ENCODE measurements around the gene SDF2L1. TPM values are rescaled to one million over a fixed set of nuclear protein-coding genes. Genes with fewer than 3 reads are reported as not detected.
A peak's percentile ranks its signal among the peaks of the same experiment; 100 is the strongest.

Gene SDF2L1
- total RNA-seq, 1 experiment from 2014 or later: 87.0 TPM

- H3K27ac Mint-ChIP-seq (ENCODE audit: unreplicated experiment): no peak overlapping the region
- no TSS peak for BruUV-seq (replicated peaks)
- H3K27me3 Mint-ChIP-seq (ENCODE audit: unreplicated experiment): no peaks in the 10 kb centered on the region
These were observed 43.8 kb upstream of the SDF2L1 start for GRCh38 chr22:21598302-21598701.

GRCh38 chr22:21599053-21599893, 42.8 kb upstream of the SDF2L1 start:
- Mint-ChIP-seq H3K27me3 (ENCODE audit: unreplicated experiment) (no peaks in the 10 kb centered on the region), H3K4me1 (ENCODE audit: low read depth, unreplicated experiment) (peaks cover 11% of the 10 kb centered on the region), H3K27ac (ENCODE audit: unreplicated experiment) (peak overlapping the region; percentile 3), H3K9me3 (ENCODE audit: low read depth, unreplicated experiment) (no peaks in the 10 kb centered on the region), H3K36me3 (ENCODE audit: insufficient read depth, unreplicated experiment) (peaks cover 50% of the 10 kb centered on the region), H3K4me3 (ENCODE audit: low read depth, unreplicated experiment) (no peak overlapping the region)
- DNase-seq: no peak
- no peak for TF ChIP-seq CTCF (IDR thresholded peaks at IDR 0.05; ENCODE audit: unreplicated experiment)
- intact Hi-C loops (cut with micrococcal nuclease; ENCODE audit: unreplicated experiment): no loop called here
- CTCF ChIA-PET: interaction anchor here (0.7 kb wide), 1 partner anchor 563 kb away, joined by 3 read pairs; no protein-coding TSS in a partner anchor
- BruUV-seq (replicated peaks): no TSS peak

More at GRCh38 chr22:21598302-21598701, 43.8 kb upstream of the SDF2L1 start:
- no peak for TF ChIP-seq CTCF (IDR thresholded peaks at IDR 0.05; ENCODE audit: unreplicated experiment)
- H3K4me1 Mint-ChIP-seq (ENCODE audit: low read depth, unreplicated experiment): peaks cover 21% of the 10 kb centered on the region
- H3K9me3 Mint-ChIP-seq (ENCODE audit: low read depth, unreplicated experiment): no peaks in the 10 kb centered on the region
- no peak for DNase-seq
- no peak overlapping the region for H3K4me3 Mint-ChIP-seq (ENCODE audit: low read depth, unreplicated experiment)
- CTCF ChIA-PET: no interaction called here
- peaks cover 55% of the 10 kb centered on the region for H3K36me3 Mint-ChIP-seq (ENCODE audit: insufficient read depth, unreplicated experiment)
- intact Hi-C loops (cut with micrococcal nuclease; ENCODE audit: unreplicated experiment): no loop called here

GRCh38 chr22:21602579-21602978, 39.5 kb upstream of the SDF2L1 start:
- CTCF ChIA-PET: no interaction called here
- H3K4me3 Mint-ChIP-seq (ENCODE audit: low read depth, unreplicated experiment): no peak overlapping the region
- TF ChIP-seq CTCF (IDR thresholded peaks at IDR 0.05; ENCODE audit: unreplicated experiment): no peak
- intact Hi-C loops (cut with micrococcal nuclease; ENCODE audit: unreplicated experiment): no loop called here
- no peaks in the 10 kb centered on the region for H3K9me3 Mint-ChIP-seq (ENCODE audit: low read depth, unreplicated experiment)
- H3K36me3 Mint-ChIP-seq (ENCODE audit: insufficient read depth, unreplicated experiment): peaks cover 43% of the 10 kb centered on the region
- BruUV-seq (replicated peaks): no TSS peak
- no peak overlapping the region for H3K27ac Mint-ChIP-seq (ENCODE audit: unreplicated experiment)
- peaks cover 8% of the 10 kb centered on the region for H3K4me1 Mint-ChIP-seq (ENCODE audit: low read depth, unreplicated experiment)
- DNase-seq: no peak
- H3K27me3 Mint-ChIP-seq (ENCODE audit: unreplicated experiment): no peaks in the 10 kb centered on the region

- no TSS peak for BruUV-seq (replicated peaks)
- no peak overlapping the region for H3K4me3 Mint-ChIP-seq (ENCODE audit: low read depth, unreplicated experiment)
- DNase-seq: no peak
- H3K27ac Mint-ChIP-seq (ENCODE audit: unreplicated experiment): no peak overlapping the region
- intact Hi-C loops (cut with micrococcal nuclease; ENCODE audit: unreplicated experiment): no loop called here
- H3K27me3 Mint-ChIP-seq (ENCODE audit: unreplicated experiment): no peaks in the 10 kb centered on the region
- peaks cover 5% of the 10 kb centered on the region for H3K4me1 Mint-ChIP-seq (ENCODE audit: low read depth, unreplicated experiment)
- H3K36me3 Mint-ChIP-seq (ENCODE audit: insufficient read depth, unreplicated experiment): peaks cover 49% of the 10 kb centered on the region
- TF ChIP-seq CTCF (IDR thresholded peaks at IDR 0.05; ENCODE audit: unreplicated experiment): no peak
- CTCF ChIA-PET: interaction anchor here (0.7 kb wide), 1 partner anchor 87 kb away, joined by 6 read pairs; no protein-coding TSS in a partner anchor
- H3K9me3 Mint-ChIP-seq (ENCODE audit: low read depth, unreplicated experiment): no peaks in the 10 kb centered on the region
These were observed 38.1 kb upstream of the SDF2L1 start for GRCh38 chr22:21603973-21604372.

All from Calu3 (cell line).